ENCODE results near the gene SERPINE1.
"Not testable (repeated sequence)": the region's sequence is repeated elsewhere in the genome, so short reads cannot be mapped to it uniquely, and the experiment has no call there.

Gene SERPINE1

GRCh38 chr7:101102026-101102425, 24.9 kb upstream of the SERPINE1 start:
- no peak for DNase-seq

GRCh38 chr7:101103701-101104100, 23.2 kb upstream of the SERPINE1 start:
- DNase-seq: not testable (repeated sequence)

- no peak for DNase-seq
Measured at GRCh38 chr7:101104193-101104713, 22.7 kb upstream of the SERPINE1 start.

- no peak for DNase-seq
Measured at GRCh38 chr7:101104799-101105198, 22.1 kb upstream of the SERPINE1 start.

GRCh38 chr7:101105248-101105647, 21.7 kb upstream of the SERPINE1 start:
- DNase-seq: not testable (repeated sequence)

GRCh38 chr7:101106386-101106785, 20.5 kb upstream of the SERPINE1 start:
- DNase-seq: no peak

GRCh38 chr7:101108330-101108857, 18.5 kb upstream of the SERPINE1 start:
- peak in 1 of 2 donors; percentile 45 for DNase-seq

- no peak for DNase-seq
Measured at GRCh38 chr7:101108961-101109360, 17.9 kb upstream of the SERPINE1 start.

- DNase-seq: no peak
Measured at GRCh38 chr7:101109368-101109767, 17.5 kb upstream of the SERPINE1 start.

- no peak for DNase-seq
Measured at GRCh38 chr7:101111261-101111660, 15.6 kb upstream of the SERPINE1 start.

- DNase-seq: no peak
Measured at GRCh38 chr7:101112233-101112632, 14.7 kb upstream of the SERPINE1 start.

- not testable (repeated sequence) for DNase-seq
Measured at GRCh38 chr7:101113140-101113539, 13.8 kb upstream of the SERPINE1 start.

GRCh38 chr7:101113836-101114235, 13.1 kb upstream of the SERPINE1 start:
- no peak for DNase-seq

GRCh38 chr7:101114492-101114891, 12.4 kb upstream of the SERPINE1 start:
- DNase-seq: no peak

- DNase-seq: no peak
Measured at GRCh38 chr7:101115215-101115614, 11.7 kb upstream of the SERPINE1 start.

GRCh38 chr7:101116898-101117297, 10.0 kb upstream of the SERPINE1 start:
- no peak for DNase-seq

- no peak for DNase-seq
Measured at GRCh38 chr7:101118856-101119255, 8.0 kb upstream of the SERPINE1 start.

GRCh38 chr7:101119876-101120275, 7.0 kb upstream of the SERPINE1 start:
- no peak for DNase-seq

GRCh38 chr7:101120315-101120714, 6.6 kb upstream of the SERPINE1 start:
- DNase-seq: no peak

GRCh38 chr7:101121631-101121990, 5.3 kb upstream of the SERPINE1 start:
- DNase-seq: not testable (repeated sequence)

- no peak for DNase-seq
Measured at GRCh38 chr7:101121991-101122932, 4.6 kb upstream of the SERPINE1 start.

- no peak for DNase-seq
Measured at GRCh38 chr7:101122933-101123702, 3.8 kb upstream of the SERPINE1 start.

- no peak for DNase-seq
Measured at GRCh38 chr7:101123703-101124068, 3.2 kb upstream of the SERPINE1 start.

Data from CD4-positive, alpha-beta T cell treated with Interleukin-4 for 1 hour (primary cell).